ENCODE results near the gene HS1BP3. TPM values are rescaled to one million over a fixed set of nuclear protein-coding genes. Genes with fewer than 3 reads are reported as not detected.
A peak's percentile ranks its signal among the peaks of the same experiment; 100 is the strongest.

HS1BP3 gene
- total and polyA plus RNA-seq, 2 of the 13 experiments (the other 11 are each of a cell fraction or from before 2014, with no cell fraction given): 15.2 to 22.0 TPM

GRCh38 chr2:20697322-20697934, 46.5 kb upstream of the HS1BP3 start (continued):
- no peak for TF ChIP-seq ISX (CRISPR knock-in tag; conservative IDR thresholded peaks at IDR 0.05)
- no peak for TF ChIP-seq AHR (CRISPR knock-in tag; IDR thresholded peaks at IDR 0.05)
- TF ChIP-seq, protein P1, sequence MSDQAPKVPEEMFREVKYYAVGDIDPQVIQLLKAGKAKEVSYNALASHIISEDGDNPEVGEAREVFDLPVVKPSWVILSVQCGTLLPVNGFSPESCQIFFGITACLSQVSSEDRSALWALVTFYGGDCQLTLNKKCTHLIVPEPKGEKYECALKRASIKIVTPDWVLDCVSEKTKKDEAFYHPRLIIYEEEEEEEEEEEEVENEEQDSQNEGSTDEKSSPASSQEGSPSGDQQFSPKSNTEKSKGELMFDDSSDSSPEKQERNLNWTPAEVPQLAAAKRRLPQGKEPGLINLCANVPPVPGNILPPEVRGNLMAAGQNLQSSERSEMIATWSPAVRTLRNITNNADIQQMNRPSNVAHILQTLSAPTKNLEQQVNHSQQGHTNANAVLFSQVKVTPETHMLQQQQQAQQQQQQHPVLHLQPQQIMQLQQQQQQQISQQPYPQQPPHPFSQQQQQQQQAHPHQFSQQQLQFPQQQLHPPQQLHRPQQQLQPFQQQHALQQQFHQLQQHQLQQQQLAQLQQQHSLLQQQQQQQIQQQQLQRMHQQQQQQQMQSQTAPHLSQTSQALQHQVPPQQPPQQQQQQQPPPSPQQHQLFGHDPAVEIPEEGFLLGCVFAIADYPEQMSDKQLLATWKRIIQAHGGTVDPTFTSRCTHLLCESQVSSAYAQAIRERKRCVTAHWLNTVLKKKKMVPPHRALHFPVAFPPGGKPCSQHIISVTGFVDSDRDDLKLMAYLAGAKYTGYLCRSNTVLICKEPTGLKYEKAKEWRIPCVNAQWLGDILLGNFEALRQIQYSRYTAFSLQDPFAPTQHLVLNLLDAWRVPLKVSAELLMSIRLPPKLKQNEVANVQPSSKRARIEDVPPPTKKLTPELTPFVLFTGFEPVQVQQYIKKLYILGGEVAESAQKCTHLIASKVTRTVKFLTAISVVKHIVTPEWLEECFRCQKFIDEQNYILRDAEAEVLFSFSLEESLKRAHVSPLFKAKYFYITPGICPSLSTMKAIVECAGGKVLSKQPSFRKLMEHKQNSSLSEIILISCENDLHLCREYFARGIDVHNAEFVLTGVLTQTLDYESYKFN (CRISPR knock-in tag; conservative IDR thresholded peaks at IDR 0.05): peak; percentile 21; the same call in 1 of the 2 replicates
- no peak for TF ChIP-seq GZF1 (CRISPR knock-in tag; IDR thresholded peaks at IDR 0.05)
- no peak for TF ChIP-seq MED8 (CRISPR knock-in tag; IDR thresholded peaks at IDR 0.05; ENCODE audit: insufficient replicate concordance)
- peak; percentile 43; the same call in 1 of the 2 replicates for TF ChIP-seq FOXA3 (CRISPR knock-in tag; IDR thresholded peaks at IDR 0.05)
- TF ChIP-seq, protein P2, sequence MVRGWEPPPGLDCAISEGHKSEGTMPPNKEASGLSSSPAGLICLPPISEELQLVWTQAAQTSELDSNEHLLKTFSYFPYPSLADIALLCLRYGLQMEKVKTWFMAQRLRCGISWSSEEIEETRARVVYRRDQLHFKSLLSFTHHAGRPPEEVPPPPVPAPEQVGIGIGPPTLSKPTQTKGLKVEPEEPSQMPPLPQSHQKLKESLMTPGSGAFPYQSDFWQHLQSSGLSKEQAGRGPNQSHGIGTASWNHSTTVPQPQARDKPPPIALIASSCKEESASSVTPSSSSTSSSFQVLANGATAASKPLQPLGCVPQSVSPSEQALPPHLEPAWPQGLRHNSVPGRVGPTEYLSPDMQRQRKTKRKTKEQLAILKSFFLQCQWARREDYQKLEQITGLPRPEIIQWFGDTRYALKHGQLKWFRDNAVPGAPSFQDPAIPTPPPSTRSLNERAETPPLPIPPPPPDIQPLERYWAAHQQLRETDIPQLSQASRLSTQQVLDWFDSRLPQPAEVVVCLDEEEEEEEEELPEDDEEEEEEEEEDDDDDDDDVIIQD (CRISPR knock-in tag; IDR thresholded peaks at IDR 0.05; ENCODE audit: low read depth): peak; percentile 38; the same call in 1 of the 2 replicates
- TF ChIP-seq PBX2 (CRISPR knock-in tag; IDR thresholded peaks at IDR 0.05): no peak
- TF ChIP-seq ZMYM4 (CRISPR knock-in tag; IDR thresholded peaks at IDR 0.05): no peak
- TF ChIP-seq ZNF354B (CRISPR knock-in tag; IDR thresholded peaks at IDR 0.05): no peak
- TF ChIP-seq MIER2 (CRISPR knock-in tag; IDR thresholded peaks at IDR 0.05): no peak
- no peak for TF ChIP-seq ZNF34 (CRISPR knock-in tag; IDR thresholded peaks at IDR 0.05; ENCODE audit: borderline replicate concordance)
- TF ChIP-seq HHEX (CRISPR knock-in tag; IDR thresholded peaks at IDR 0.05): no peak
- TF ChIP-seq ZNF12 (CRISPR knock-in tag; IDR thresholded peaks at IDR 0.05): no peak
- TF ChIP-seq ZNF460 (CRISPR knock-in tag; IDR thresholded peaks at IDR 0.05; ENCODE audit: borderline replicate concordance): no peak
- TF ChIP-seq KLF16 (CRISPR knock-in tag; IDR thresholded peaks at IDR 0.05): no peak
- TF ChIP-seq UBTF (CRISPR knock-in tag; IDR thresholded peaks at IDR 0.05): no peak
- TF ChIP-seq ZNF124 (CRISPR knock-in tag; IDR thresholded peaks at IDR 0.05): no peak
- no peak for TF ChIP-seq RBAK (CRISPR knock-in tag; IDR thresholded peaks at IDR 0.05)
- TF ChIP-seq ETV5 (CRISPR knock-in tag; IDR thresholded peaks at IDR 0.05; ENCODE audit: borderline replicate concordance): no peak
- TF ChIP-seq HNRNPL (IDR thresholded peaks at IDR 0.05; ENCODE audit: low read depth, low read length): no peak
- TF ChIP-seq ZNF260 (CRISPR knock-in tag; IDR thresholded peaks at IDR 0.05; ENCODE audit: borderline replicate concordance, low read depth): no peak
- TF ChIP-seq SNAI1 (CRISPR knock-in tag; IDR thresholded peaks at IDR 0.05; ENCODE audit: borderline replicate concordance): no peak
- TF ChIP-seq ZNF24 (IDR thresholded peaks at IDR 0.05): no peak

All from HepG2 (cell line).